HepG2 (cell line): ENCODE results near the gene CALCB. TPM values are rescaled to one million over a fixed set of nuclear protein-coding genes. Genes with fewer than 3 reads are reported as not detected.

Source experiments
- ATAC-seq: fragments of 200-7000 bp; cut with Tn5 transposase; 3 replicates; pipeline ENCODE4 v1.9.1; 2020; ENCODE audit warnings: mild to moderate bottlenecking, moderate library complexity
- BruUV-seq: library from RNA; stranded (reverse); fragments of 400-500 nt; replicated peaks from 2 replicates; lab custom pipeline; 2021; lab: Mats Ljungman, UMichigan
- CTCF ChIA-PET: fragments of 300-600 bp; formaldehyde crosslinking; extraction: SDS; loops from one replicate; lab custom pipeline; 2021; ENCODE audit warnings: low total read pairs, inconsistent platforms, low intra/inter-chr PET ratio; lab: Yijun Ruan, JAX
- POLR2A ChIA-PET: fragments of 350-600 bp; sonication (Branson Sonifier 250); formaldehyde crosslinking; loops from one replicate; lab custom pipeline; 2020; ENCODE audit warnings: antibody characterized with exemption, inconsistent platforms; lab: Yijun Ruan, JAX
- DNase-seq: peaks from one replicate; pipeline ENCODE4 v3.0.0-alpha.2; 2015; ENCODE audit warnings: low spot score
- FAIRE-seq: peaks from 3 replicates; lab custom pipeline; 2011; peaks lifted over from hg19 to GRCh38; lab: Jason Lieb, UNC
- H2AFZ ChIP-seq: one replicate; pipeline ENCODE4 v1.6.1; 2011; ENCODE audit warnings: low read length, inconsistent platforms
- H3K27ac ChIP-seq: fragments of 300-600 bp; 3 replicates; pipeline ENCODE4 v1.8.0; 2011; ENCODE audit warnings: mixed run types, mild to moderate bottlenecking, mixed read lengths, low read length, inconsistent platforms; ENCODE audit not compliant: insufficient read depth; ENCODE audit errors: extremely low read length
- H3K27me3 ChIP-seq, 2 experiments: fragments of 200-600 bp in 1 of 2; 2 replicates in 1 of 2; 3 replicates in 1 of 2; pipeline versions ENCODE4 v1.6.0 to v1.8.0; 2011; ENCODE audit warnings: low read length in 2 of 2, mild to moderate bottlenecking in 2 of 2, moderate library complexity in 2 of 2, inconsistent platforms in 1 of 2; ENCODE audit not compliant: insufficient read depth in 2 of 2, control insufficient read depth in 1 of 2
- H3K36me3 ChIP-seq, 2 experiments: fragments of 200-600 bp in 1 of 2; replicated peaks in 1 of 2; 2 replicates in 1 of 2; 3 replicates in 1 of 2; pipeline versions ENCODE4 v1.5.1 to v1.8.0; 2011; ENCODE audit warnings: low read length in 2 of 2, inconsistent platforms in 1 of 2; ENCODE audit not compliant: insufficient read depth in 2 of 2, control insufficient read depth in 1 of 2
- H3K4me1 ChIP-seq: 2 replicates; pipeline ENCODE4 v1.5.1; 2012; ENCODE audit warnings: low read length, inconsistent platforms; ENCODE audit not compliant: insufficient read depth
- H3K4me2 ChIP-seq: 2 replicates; pipeline ENCODE4 v1.6.0; 2011; ENCODE audit warnings: low read depth, low read length, inconsistent platforms
- H3K4me3 ChIP-seq, 3 experiments: fragments of 200-600 bp in 1 of 3; sonication (generic), shearing (Covaris generic) in 1 of 3; replicated peaks in 1 of 3; 2 replicates each; pipeline ENCODE4 v1.5.1; 2011 to 2016; ENCODE audit warnings: low read length in 3 of 3, inconsistent platforms in 2 of 3, low read depth in 2 of 3, mild to moderate bottlenecking in 2 of 3, control low read depth in 1 of 3, mixed read lengths in 1 of 3; ENCODE audit not compliant: insufficient read depth in 1 of 3
- H3K79me2 ChIP-seq: one replicate; pipeline ENCODE4 v1.6.1; 2011; ENCODE audit warnings: low read length, inconsistent platforms; ENCODE audit not compliant: insufficient read depth
- H3K9ac ChIP-seq: 2 replicates; pipeline ENCODE4 v1.6.0; 2011; ENCODE audit warnings: mild to moderate bottlenecking, low read depth, low read length, inconsistent platforms; ENCODE audit not compliant: insufficient read depth
- H3K9me3 ChIP-seq: 2 replicates; pipeline ENCODE4 v1.5.1; 2012; ENCODE audit warnings: mild to moderate bottlenecking, low read length
- H4K20me1 ChIP-seq: 2 replicates; pipeline ENCODE4 v1.6.0; 2011; ENCODE audit warnings: inconsistent platforms, mild to moderate bottlenecking, low read length, moderate library complexity; ENCODE audit not compliant: insufficient read depth
- MBNL3 ChIP-seq: fragments of 250-450 bp; sonication (Bioruptor Pico); conservative IDR thresholded peaks from 2 replicates; pipeline ENCODE4 v1.8.0; 2022; ENCODE audit warnings: mild to moderate bottlenecking, inconsistent platforms
- NKX3-1 ChIP-seq: sonication (generic); formaldehyde crosslinking; IDR thresholded peaks from 2 replicates; pipeline ENCODE4 v1.5.0; 2020; ENCODE audit warnings: missing genetic modification reagents
- NR2C2 ChIP-seq: sonication (generic); formaldehyde crosslinking; IDR thresholded peaks from 2 replicates; pipeline ENCODE4 v1.4.0; 2020; ENCODE audit warnings: missing genetic modification reagents, mild to moderate bottlenecking, moderate library complexity, borderline replicate concordance
- PCBP2 ChIP-seq: fragments of 200-400 bp; formaldehyde crosslinking; optimal IDR thresholded peaks from 2 replicates; pipeline ENCODE3; 2018; ENCODE audit warnings: low read length, low read depth; ENCODE audit not compliant: poor library complexity, severe bottlenecking
- ZNF44 ChIP-seq: sonication (generic); formaldehyde crosslinking; IDR thresholded peaks from 2 replicates; pipeline ENCODE4 v1.5.1; 2020; ENCODE audit warnings: mild to moderate bottlenecking, missing genetic modification reagents
- ZNF530 ChIP-seq: sonication (generic); formaldehyde crosslinking; IDR thresholded peaks from 2 replicates; pipeline ENCODE4 v1.5.0; 2020; ENCODE audit warnings: low read depth, mild to moderate bottlenecking, missing genetic modification reagents
- ZNF83 ChIP-seq: sonication (generic); formaldehyde crosslinking; IDR thresholded peaks from 2 replicates; pipeline ENCODE4 v1.4.0; 2020; ENCODE audit warnings: missing genetic modification reagents, mild to moderate bottlenecking, borderline replicate concordance
- WGBS: methylation state at CpG from one replicate; pipeline ENCODE4 v1.1.6; 2017; ENCODE audit warnings: low lambda C conversion rate; 5-methylcytosine and 5-hydroxymethylcytosine counted together
- in situ Hi-C: cut with HindIII; loops from 2 replicates; pipeline ENCODE4 v1.10.0; 2017; ENCODE audit warnings: low pct_unique_long_range_greater_than_20kb; ENCODE audit not compliant: extremely low pct_ligation_motif_present
- intact Hi-C: fragments of 100-400 bp; cut with micrococcal nuclease; formaldehyde crosslinking; loops from one replicate; pipeline ENCODE4 v1.10.0; 2022; ENCODE audit not compliant: unreplicated experiment
- polyA plus RNA-seq, 8 experiments: library from polyadenylated mRNA; depleted of rRNA in 3 of 8; stranded (reverse) in 7 of 8; unstranded in 1 of 8; fragments of >200 nt; fragmentation: Illumina TruSeq in 4 of 8; extraction: Trizol in 4 of 8; gene quantifications; 2 replicates each; pipeline versions ENCODE4 v1.2.1 to v1.2.3, GENCODE V29; 2011 to 2016; ENCODE audit warnings: low read depth in 4 of 8, missing spikeins in 1 of 8, mixed read lengths in 1 of 8; ENCODE audit not compliant: insufficient read depth in 1 of 8
- total RNA-seq, 5 experiments: library from RNA; depleted of rRNA; stranded (reverse); fragments of >200 nt; fragmentation: Illumina TruSeq; extraction: Trizol; gene quantifications; 2 replicates each; pipeline ENCODE4 v1.2.3, GENCODE V29; 2016; ENCODE audit warnings: low read depth in 1 of 5
- TF ChIP-seq, protein P1 (sequence below): sonication (generic); formaldehyde crosslinking; IDR thresholded peaks from 2 replicates; pipeline ENCODE4 v1.9.0; 2022; ENCODE audit warnings: missing genetic modification reagents, mild to moderate bottlenecking, borderline replicate concordance
- TF ChIP-seq, protein P2 (sequence below): IDR thresholded peaks from 2 replicates; pipeline ENCODE4 v1.6.1; 2016; ENCODE audit warnings: low read depth, borderline replicate concordance
- TF ChIP-seq, protein P3 (sequence below): sonication (generic); formaldehyde crosslinking; IDR thresholded peaks from 2 replicates; pipeline ENCODE4 v1.4.0; 2020; ENCODE audit warnings: mild to moderate bottlenecking, missing genetic modification reagents
- TF ChIP-seq, protein P4 (sequence below): IDR thresholded peaks from 2 replicates; pipeline ENCODE4 v1.6.1; 2016

The CALCB gene
- total and polyA plus RNA-seq, 2 of the 13 experiments (the other 11 are each of a cell fraction or from before 2014, with no cell fraction given) = not detected

DNA sequence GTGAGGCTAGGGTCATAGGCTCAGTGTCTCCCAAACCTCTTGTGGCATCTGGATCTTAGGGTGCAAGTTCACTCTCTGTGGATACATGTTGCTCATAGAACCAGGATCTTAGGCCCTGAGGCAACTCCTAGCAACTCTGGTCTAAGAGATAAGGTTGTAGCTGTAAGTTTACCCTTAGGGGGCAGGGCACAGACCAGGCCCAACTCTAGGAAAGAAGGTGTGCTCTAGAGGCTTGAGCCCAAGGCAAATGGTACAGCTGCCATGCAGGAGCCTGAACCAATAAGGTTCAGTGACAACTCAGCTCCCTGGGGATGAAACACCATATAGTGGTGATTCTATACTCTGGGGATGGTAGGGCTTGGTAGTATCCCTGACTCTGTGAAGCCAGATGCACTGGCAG, 17.8 kb downstream of the CALCB start (continued):
- TF ChIP-seq, protein P1, sequence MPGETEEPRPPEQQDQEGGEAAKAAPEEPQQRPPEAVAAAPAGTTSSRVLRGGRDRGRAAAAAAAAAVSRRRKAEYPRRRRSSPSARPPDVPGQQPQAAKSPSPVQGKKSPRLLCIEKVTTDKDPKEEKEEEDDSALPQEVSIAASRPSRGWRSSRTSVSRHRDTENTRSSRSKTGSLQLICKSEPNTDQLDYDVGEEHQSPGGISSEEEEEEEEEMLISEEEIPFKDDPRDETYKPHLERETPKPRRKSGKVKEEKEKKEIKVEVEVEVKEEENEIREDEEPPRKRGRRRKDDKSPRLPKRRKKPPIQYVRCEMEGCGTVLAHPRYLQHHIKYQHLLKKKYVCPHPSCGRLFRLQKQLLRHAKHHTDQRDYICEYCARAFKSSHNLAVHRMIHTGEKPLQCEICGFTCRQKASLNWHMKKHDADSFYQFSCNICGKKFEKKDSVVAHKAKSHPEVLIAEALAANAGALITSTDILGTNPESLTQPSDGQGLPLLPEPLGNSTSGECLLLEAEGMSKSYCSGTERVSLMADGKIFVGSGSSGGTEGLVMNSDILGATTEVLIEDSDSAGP = no peak
- TF ChIP-seq, protein P2, sequence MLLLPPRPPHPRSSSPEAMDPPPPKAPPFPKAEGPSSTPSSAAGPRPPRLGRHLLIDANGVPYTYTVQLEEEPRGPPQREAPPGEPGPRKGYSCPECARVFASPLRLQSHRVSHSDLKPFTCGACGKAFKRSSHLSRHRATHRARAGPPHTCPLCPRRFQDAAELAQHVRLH (CRISPR knock-in tag) = no peak
- TF ChIP-seq PCBP2 = no peak

DNA sequence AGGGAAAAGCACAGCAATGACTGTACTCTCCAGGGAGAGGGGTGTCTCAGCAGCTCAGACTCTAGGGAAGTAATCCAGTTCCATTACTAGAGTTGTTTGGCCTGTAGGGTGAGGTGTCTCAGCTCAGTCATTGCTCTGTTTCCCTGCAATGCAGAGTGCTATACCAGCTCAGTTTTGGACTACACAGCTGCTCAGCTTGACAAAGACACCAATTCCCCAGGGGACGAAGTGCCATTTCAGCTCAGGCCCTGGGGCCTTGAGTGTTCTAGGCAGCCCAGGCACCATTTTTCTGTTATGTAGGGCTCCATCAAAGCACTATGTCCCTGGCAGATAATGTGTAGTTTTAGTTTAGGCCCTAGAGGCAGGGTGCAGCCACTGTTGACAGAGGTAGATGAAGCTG, 18.2 kb downstream of the CALCB start:
- Histone ChIP-seq H3K4me3 (no peak overlapping the region), H3K4me1 (no peaks in the 10 kb centered on the region), H3K4me2 (no peak overlapping the region), H3K36me3 (no peaks in the 10 kb centered on the region), H4K20me1 (no peaks in the 10 kb centered on the region), H3K27ac (no peak overlapping the region), H3K9ac (no peak overlapping the region), H3K79me2 (no peaks in the 10 kb centered on the region), H3K9me3 (no peaks in the 10 kb centered on the region), H3K27me3 (no peaks in the 10 kb centered on the region), H2AFZ (no peak overlapping the region)
- DNase-seq (no peak), ATAC-seq (no peak), FAIRE-seq (no peak)
- BruUV-seq = no TSS peak
- in situ Hi-C loops = no loop called here
- no CpG with 5 or more reads among the region's 1 CpG for WGBS
- intact Hi-C loops = no loop called here
- ChIA-PET POLR2A (no interaction called here), CTCF (no interaction called here)
- no peak for TF ChIP-seq MBNL3 (CRISPR knock-in tag)
- TF ChIP-seq ZNF530 = no peak
- TF ChIP-seq ZNF83 (CRISPR knock-in tag) = no peak
- TF ChIP-seq, protein P3, sequence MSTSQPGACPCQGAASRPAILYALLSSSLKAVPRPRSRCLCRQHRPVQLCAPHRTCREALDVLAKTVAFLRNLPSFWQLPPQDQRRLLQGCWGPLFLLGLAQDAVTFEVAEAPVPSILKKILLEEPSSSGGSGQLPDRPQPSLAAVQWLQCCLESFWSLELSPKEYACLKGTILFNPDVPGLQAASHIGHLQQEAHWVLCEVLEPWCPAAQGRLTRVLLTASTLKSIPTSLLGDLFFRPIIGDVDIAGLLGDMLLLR (CRISPR knock-in tag) = no peak
- no peak for TF ChIP-seq NR2C2 (CRISPR knock-in tag)
- no peak for TF ChIP-seq NKX3-1
- TF ChIP-seq, protein P4, sequence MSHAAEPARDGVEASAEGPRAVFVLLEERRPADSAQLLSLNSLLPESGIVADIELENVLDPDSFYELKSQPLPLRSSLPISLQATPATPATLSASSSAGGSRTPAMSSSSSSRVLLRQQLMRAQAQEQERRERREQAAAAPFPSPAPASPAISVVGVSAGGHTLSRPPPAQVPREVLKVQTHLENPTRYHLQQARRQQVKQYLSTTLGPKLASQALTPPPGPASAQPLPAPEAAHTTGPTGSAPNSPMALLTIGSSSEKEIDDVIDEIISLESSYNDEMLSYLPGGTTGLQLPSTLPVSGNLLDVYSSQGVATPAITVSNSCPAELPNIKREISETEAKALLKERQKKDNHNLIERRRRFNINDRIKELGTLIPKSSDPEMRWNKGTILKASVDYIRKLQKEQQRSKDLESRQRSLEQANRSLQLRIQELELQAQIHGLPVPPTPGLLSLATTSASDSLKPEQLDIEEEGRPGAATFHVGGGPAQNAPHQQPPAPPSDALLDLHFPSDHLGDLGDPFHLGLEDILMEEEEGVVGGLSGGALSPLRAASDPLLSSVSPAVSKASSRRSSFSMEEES = no peak
- no peak for TF ChIP-seq ZNF44 (CRISPR knock-in tag)
